HEK293 (cell line): ENCODE data around the gene CFAP43.

Source experiments
- CTCF ChIA-PET: fragments of 350-600 bp; formaldehyde crosslinking; extraction: SDS; loops from one replicate; lab custom pipeline; 2021; ENCODE audit warnings: antibody characterized with exemption; lab: Yijun Ruan, JAX
- POLR2A ChIA-PET: fragments of 300-600 bp; formaldehyde crosslinking; extraction: SDS; loops from one replicate; lab custom pipeline; 2020; ENCODE audit warnings: antibody characterized with exemption, inconsistent platforms; lab: Yijun Ruan, JAX
- H3K27ac ChIP-seq: fragments of 200-500 bp; sonication (Bioruptor generic); 2 replicates; pipeline ENCODE4 v1.5.1; 2014; ENCODE audit warnings: low read depth, low read length, control low read depth, inconsistent platforms; ENCODE audit errors: extremely low read depth
- H3K36me3 ChIP-seq, 2 experiments: fragments of 200-500 bp in 1 of 2; sonication (Bioruptor generic) in 1 of 2; 1 replicate in 1 of 2; 2 replicates in 1 of 2; pipeline ENCODE4 v1.5.1; 2014 to 2017; ENCODE audit warnings: inconsistent platforms in 2 of 2, low read length in 2 of 2; ENCODE audit not compliant: control insufficient read depth in 2 of 2, insufficient read depth in 1 of 2
- H3K4me1 ChIP-seq: fragments of 200-500 bp; sonication (Bioruptor generic); 2 replicates; pipeline ENCODE4 v1.5.1; 2014; ENCODE audit warnings: mild to moderate bottlenecking, low read length, inconsistent platforms; ENCODE audit not compliant: control insufficient read depth, insufficient read depth
- H3K4me3 ChIP-seq: 2 replicates; pipeline ENCODE4 v1.5.1; 2011; ENCODE audit warnings: low read depth, mild to moderate bottlenecking, control low read depth, low read length, moderate library complexity
- H3K9me3 ChIP-seq: fragments of 200-500 bp; sonication (Bioruptor generic); 2 replicates; pipeline ENCODE4 v1.5.1; 2014; ENCODE audit warnings: low read depth, low read length, inconsistent platforms; ENCODE audit not compliant: control insufficient read depth, insufficient read depth
- EGR2 ChIP-seq: fragments of 450-650 bp; formaldehyde crosslinking; IDR thresholded peaks from 2 replicates; pipeline ENCODE4 v1.5.1; 2016; ENCODE audit warnings: low read depth, missing biosample characterization, missing genetic modification characterization
- GLIS1 ChIP-seq: fragments of 450-650 bp; formaldehyde crosslinking; IDR thresholded peaks from 2 replicates; pipeline ENCODE4 v1.5.1; 2016; ENCODE audit warnings: missing biosample characterization, missing genetic modification characterization
- HOXD13 ChIP-seq: sonication (generic); formaldehyde crosslinking; IDR thresholded peaks from 2 replicates; pipeline ENCODE4 v1.8.0; 2022; ENCODE audit warnings: missing genetic modification reagents, borderline replicate concordance
- KLF1 ChIP-seq: fragments of 450-650 bp; formaldehyde crosslinking; IDR thresholded peaks from 2 replicates; pipeline ENCODE4 v1.5.1; 2016; ENCODE audit warnings: missing biosample characterization, missing genetic modification characterization
- MZF1 ChIP-seq: fragments of 450-650 bp; formaldehyde crosslinking; IDR thresholded peaks from 2 replicates; pipeline ENCODE4 v1.5.1; 2017; ENCODE audit warnings: missing biosample characterization, missing genetic modification characterization, borderline replicate concordance
- PRDM10 ChIP-seq: fragments of 450-650 bp; formaldehyde crosslinking; IDR thresholded peaks from 2 replicates; pipeline ENCODE4 v1.5.1; 2016; ENCODE audit warnings: missing biosample characterization, missing genetic modification characterization
- PRDM4 ChIP-seq: fragments of 450-650 bp; formaldehyde crosslinking; IDR thresholded peaks from 2 replicates; pipeline ENCODE4 v1.5.1; 2017; ENCODE audit warnings: missing biosample characterization, missing genetic modification characterization
- SP3 ChIP-seq: fragments of 450-650 bp; formaldehyde crosslinking; IDR thresholded peaks from 2 replicates; pipeline ENCODE4 v1.5.1; 2016; ENCODE audit warnings: missing biosample characterization, missing genetic modification characterization
- TRIM28 ChIP-seq: IDR thresholded peaks from 2 replicates; pipeline ENCODE4 v1.6.1; 2011; ENCODE audit warnings: low read length, control low read depth, borderline replicate concordance
- WT1 ChIP-seq: fragments of 450-650 bp; formaldehyde crosslinking; IDR thresholded peaks from 2 replicates; pipeline ENCODE4 v1.5.1; 2016; ENCODE audit warnings: missing biosample characterization, missing genetic modification characterization
- ZBTB17 ChIP-seq: fragments of 450-650 bp; formaldehyde crosslinking; IDR thresholded peaks from 2 replicates; pipeline ENCODE4 v1.5.1; 2016; ENCODE audit warnings: missing biosample characterization, missing genetic modification characterization
- ZFHX2 ChIP-seq: fragments of 450-650 bp; formaldehyde crosslinking; conservative IDR thresholded peaks from 2 replicates; pipeline ENCODE4 v1.5.1; 2016; ENCODE audit warnings: missing biosample characterization, missing genetic modification characterization
- ZFP69B ChIP-seq: fragments of 450-650 bp; formaldehyde crosslinking; IDR thresholded peaks from 2 replicates; pipeline ENCODE4 v1.5.1; 2016; ENCODE audit warnings: missing biosample characterization, missing genetic modification characterization
- ZNF280C ChIP-seq: fragments of 450-650 bp; formaldehyde crosslinking; IDR thresholded peaks from 2 replicates; pipeline ENCODE4 v1.5.1; 2016; ENCODE audit warnings: missing biosample characterization, missing genetic modification characterization
- ZNF341 ChIP-seq: fragments of 450-650 bp; formaldehyde crosslinking; IDR thresholded peaks from 2 replicates; pipeline ENCODE4; 2016; ENCODE audit warnings: low read depth, missing biosample characterization, missing genetic modification characterization
- ZNF426 ChIP-seq: fragments of 450-650 bp; formaldehyde crosslinking; IDR thresholded peaks from 2 replicates; pipeline ENCODE4 v1.5.1; 2017; ENCODE audit warnings: missing biosample characterization, missing genetic modification characterization, mild to moderate bottlenecking, inconsistent platforms, moderate library complexity
- ZNF513 ChIP-seq: fragments of 450-650 bp; IDR thresholded peaks from 2 replicates; pipeline ENCODE4 v1.5.1; 2018; ENCODE audit warnings: missing biosample characterization, missing genetic modification characterization
- ZNF544 ChIP-seq: fragments of 450-650 bp; formaldehyde crosslinking; IDR thresholded peaks from 2 replicates; pipeline ENCODE4 v1.5.0; 2017; ENCODE audit warnings: missing biosample characterization, missing genetic modification characterization
- ZNF624 ChIP-seq: fragments of 450-650 bp; formaldehyde crosslinking; IDR thresholded peaks from 2 replicates; pipeline ENCODE4 v1.5.1; 2017; ENCODE audit warnings: missing biosample characterization, missing genetic modification characterization
- ZNF639 ChIP-seq: fragments of 450-650 bp; formaldehyde crosslinking; IDR thresholded peaks from 2 replicates; pipeline ENCODE4 v1.5.1; 2016; ENCODE audit warnings: missing biosample characterization, missing genetic modification characterization
- ZNF664 ChIP-seq: fragments of 450-650 bp; formaldehyde crosslinking; IDR thresholded peaks from 2 replicates; pipeline ENCODE4 v1.5.1; 2016; ENCODE audit warnings: missing biosample characterization, missing genetic modification characterization
- ZNF677 ChIP-seq: fragments of 450-650 bp; IDR thresholded peaks from 2 replicates; pipeline ENCODE4 v1.5.0; 2018; ENCODE audit warnings: missing biosample characterization, mild to moderate bottlenecking, missing genetic modification characterization, moderate library complexity

The CFAP43 gene

GRCh38 chr10:104117839-104118323 is 114.3 kb downstream of the CFAP43 start:
- ChIA-PET CTCF (no interaction called here), POLR2A (no interaction called here)
- H3K36me3 ChIP-seq = no peaks in the 10 kb centered on the region
- TF ChIP-seq ZNF341 (no peak), ZFHX2 (peak; percentile 54), KLF1 (tag by site-specific recombination) (no peak), ZBTB17 (no peak), ZNF664 (tag by site-specific recombination) (no peak), ZNF426 (no peak), SP3 (tag by site-specific recombination) (no peak), ZNF677 (tag by site-specific recombination) (no peak), PRDM10 (tag by site-specific recombination) (no peak), MZF1 (tag by site-specific recombination) (no peak), ZNF280C (no peak), ZNF513 (tag by site-specific recombination) (no peak), ZFP69B (tag by site-specific recombination) (no peak), EGR2 (tag by site-specific recombination) (peak; percentile 56), TRIM28 (no peak)
- H3K9me3 ChIP-seq = no peaks in the 10 kb centered on the region
- H3K27ac ChIP-seq = no peak overlapping the region
- H3K4me3 ChIP-seq = no peak overlapping the region
- no peaks in the 10 kb centered on the region; the same call in 1 of the 2 replicates for H3K4me1 ChIP-seq

GRCh38 chr10:104113376-104113956 is 118.7 kb downstream of the CFAP43 start:
- H3K27ac ChIP-seq = no peak overlapping the region
- CTCF ChIA-PET = interaction anchor here (0.6 to 1.4 kb wide), 2 partner anchors 8 to 11 kb away, joined by 3 to 10 read pairs; partner anchors contain the start of gene SFR1
- POLR2A ChIA-PET = no interaction called here
- no peaks in the 10 kb centered on the region for H3K4me1 ChIP-seq
- no peaks in the 10 kb centered on the region for H3K9me3 ChIP-seq
- no peak overlapping the region for H3K4me3 ChIP-seq
- H3K36me3 ChIP-seq = no peaks in the 10 kb centered on the region
- no peak for TF ChIP-seq PRDM4 (tag by site-specific recombination)
- no peak for TF ChIP-seq WT1 (tag by site-specific recombination)
- TF ChIP-seq GLIS1 (tag by site-specific recombination) = no peak
- no peak for TF ChIP-seq ZNF280C
- no peak for TF ChIP-seq ZNF624 (tag by site-specific recombination)
- no peak for TF ChIP-seq ZNF544 (tag by site-specific recombination)
- no peak for TF ChIP-seq HOXD13 (CRISPR knock-in tag)
- no peak for TF ChIP-seq ZNF639 (tag by site-specific recombination)
